RKO (cell line): ENCODE data around the gene HMGXB3.
"Not testable (repeated sequence)": the region's sequence is repeated elsewhere in the genome, so short reads cannot be mapped to it uniquely, and the experiment has no call there.

Experiments
- DNase-seq: peaks from one replicate; pipeline ENCODE4 v3.0.0-alpha.2; 2016; ENCODE audit warnings: low spot score

Gene HMGXB3

GRCh38 chr5:150068472-150068871 lies 67.9 kb downstream of the HMGXB3 start:
- no peak for DNase-seq

- DNase-seq: no peak
These were observed 68.6 kb downstream of the HMGXB3 start for GRCh38 chr5:150068961-150069645.

GRCh38 chr5:150069672-150070627 lies 69.4 kb downstream of the HMGXB3 start:
- no peak for DNase-seq

DNA sequence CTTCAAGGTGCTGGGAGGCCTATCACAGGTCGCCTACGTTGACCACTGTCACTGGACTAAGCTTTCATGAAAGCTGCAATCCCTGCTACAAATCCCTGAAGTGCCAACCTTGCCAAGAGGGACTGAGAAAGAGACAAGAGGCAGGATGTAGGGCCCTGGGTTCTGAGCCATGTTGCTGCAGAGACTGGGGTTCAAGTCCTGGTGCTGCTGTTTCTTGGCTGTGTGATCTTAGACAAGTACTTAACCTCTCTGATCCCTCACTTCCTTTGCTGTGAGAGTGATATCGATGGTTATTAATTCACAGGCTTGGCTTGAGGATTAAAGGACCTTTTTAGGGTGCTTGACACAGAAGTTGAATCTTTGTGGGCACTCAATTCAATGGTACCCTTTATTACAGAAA lies 70.3 kb downstream of the HMGXB3 start:
- no peak for DNase-seq

- DNase-seq: no peak
These were observed 72.6 kb downstream of the HMGXB3 start for GRCh38 chr5:150073086-150073625.

DNA sequence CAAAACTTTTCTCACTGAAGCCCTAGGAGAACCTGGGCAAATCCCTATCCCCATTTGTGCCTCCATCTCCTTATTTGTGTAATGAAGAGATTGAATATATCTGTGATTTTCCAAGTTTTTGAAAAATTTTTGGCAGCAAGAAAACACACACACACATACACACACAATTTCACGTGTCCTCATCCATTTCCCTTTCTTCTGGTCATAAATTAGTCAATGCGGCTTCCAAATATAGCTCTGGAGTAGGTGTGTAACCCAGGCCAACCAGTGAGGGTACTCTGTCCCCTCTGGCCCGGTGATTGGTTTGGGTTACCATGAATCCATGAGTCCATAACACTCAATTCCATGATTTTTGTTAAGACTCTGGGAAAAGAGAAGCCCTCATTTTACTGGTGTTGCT lies 73.1 kb downstream of the HMGXB3 start:
- no peak for DNase-seq

- no peak for DNase-seq
These were observed 74.7 kb downstream of the HMGXB3 start for GRCh38 chr5:150075233-150075632.

DNA sequence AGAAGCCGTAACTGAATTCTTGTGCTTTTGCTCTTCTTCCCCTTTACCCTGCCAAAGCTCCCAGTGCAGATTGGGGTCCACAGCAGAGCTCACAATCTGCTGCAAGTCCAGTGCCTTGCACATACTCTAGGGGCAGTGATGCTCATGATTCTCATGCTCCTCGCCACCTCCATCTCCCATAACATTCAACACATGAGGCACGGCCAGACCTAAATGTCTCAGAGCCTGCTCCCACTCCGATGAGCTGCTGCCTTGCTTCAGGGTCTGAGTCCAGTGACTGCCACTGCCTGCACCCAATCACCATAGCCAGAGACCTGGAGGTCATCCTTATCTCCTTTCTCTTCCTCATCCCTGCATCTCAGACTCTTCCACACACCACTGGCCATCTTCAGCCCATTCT lies 75.3 kb downstream of the HMGXB3 start:
- no peak for DNase-seq

DNA sequence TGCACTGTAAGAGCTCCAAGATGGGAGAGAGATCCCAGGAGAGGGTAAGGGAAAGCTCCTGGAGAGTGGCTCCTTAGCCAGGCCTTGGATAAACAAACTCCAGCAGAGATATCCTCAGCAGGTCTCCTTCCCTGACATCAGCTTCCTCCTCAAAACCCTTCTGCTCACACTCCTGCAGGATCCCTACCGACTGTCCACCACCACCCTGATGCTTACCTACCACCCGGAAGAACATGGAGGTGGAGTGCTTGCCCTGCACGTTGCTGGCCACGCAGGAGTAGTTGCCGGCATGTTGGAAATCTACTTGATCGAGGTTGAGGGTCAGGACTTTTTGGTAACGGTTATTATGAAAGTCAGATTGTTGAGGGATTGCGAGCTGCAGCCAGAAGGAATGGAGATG lies 76.5 kb downstream of the HMGXB3 start:
- DNase-seq: no peak

DNA sequence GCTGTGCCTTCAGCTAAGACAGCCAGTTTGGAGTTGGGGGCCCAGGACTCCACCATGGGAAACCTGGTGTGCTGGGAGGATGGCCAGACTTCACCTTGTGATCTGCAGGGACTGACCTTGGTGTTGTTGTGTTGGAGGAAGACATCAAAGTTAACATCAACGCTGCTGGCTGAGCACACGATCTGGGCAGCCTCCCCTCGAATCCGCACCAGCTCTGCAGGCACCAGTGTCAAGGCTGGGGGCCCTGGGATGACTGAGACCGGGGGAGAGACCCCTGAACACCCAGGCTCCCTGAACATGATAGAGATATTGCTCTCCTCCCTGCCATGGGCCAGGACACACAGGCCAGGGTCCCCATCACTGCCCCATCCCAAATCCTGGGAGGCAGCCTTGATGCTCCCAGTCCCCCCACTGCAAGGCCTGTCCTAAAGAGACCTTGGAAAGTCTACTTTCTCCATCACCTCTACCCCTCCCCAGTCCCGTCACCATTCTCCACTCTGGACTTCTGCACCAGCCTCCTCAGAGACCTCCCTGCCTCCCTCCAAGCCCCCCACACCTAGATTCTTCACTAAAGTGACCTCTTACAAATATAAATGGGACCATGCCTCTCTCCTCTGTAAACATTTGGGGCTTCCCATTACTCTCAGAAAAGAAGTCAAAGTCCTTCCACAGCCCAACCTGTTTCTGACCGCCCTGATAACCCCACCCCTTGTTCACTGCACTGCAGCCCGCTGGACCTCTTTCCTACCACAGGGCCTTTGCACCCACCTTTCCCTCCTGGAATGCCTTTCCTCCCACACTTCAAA lies 77.7 kb downstream of the HMGXB3 start:
- no peak for DNase-seq

DNA sequence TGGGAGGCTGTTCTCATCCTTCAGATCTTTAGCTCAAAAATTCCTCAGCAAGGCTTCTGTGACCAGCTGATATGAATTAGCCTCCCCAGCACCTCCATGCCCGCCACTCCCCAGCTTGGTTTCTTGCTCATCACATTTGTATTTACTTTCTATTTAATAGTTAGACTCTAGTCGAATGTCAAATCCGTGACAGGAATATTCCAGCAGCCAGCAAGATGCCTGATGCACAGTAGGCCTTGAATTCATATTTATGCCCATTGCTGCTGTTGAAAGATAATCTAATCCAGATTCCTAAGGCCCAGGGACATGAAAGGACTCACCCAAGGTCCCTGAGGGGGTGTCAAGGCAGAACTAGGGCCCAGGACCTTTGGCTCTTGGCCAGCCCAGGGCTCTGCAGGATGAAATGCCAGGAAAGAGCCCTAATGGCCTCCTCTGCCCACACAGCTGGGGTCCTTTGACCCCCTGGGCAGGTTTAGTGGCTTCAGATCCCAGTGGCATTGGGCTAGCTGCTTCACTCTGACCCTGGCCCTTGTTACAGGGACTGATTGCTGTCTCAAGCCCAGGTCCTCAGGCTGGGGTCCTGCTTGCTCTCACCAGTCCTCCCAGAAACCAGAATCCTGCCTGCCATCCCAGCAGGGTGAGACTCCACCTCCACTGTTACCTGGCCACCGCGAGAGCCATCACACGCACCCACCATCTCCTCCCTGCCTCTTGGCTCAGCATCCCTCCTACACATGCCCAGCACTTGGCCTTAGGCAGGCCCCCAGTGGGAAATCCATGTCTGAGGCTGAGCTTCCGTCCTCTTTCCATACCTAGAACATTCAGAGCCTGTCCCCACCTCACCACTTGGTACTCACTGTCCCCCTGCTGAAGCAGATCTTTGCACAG lies 78.5 kb downstream of the HMGXB3 start:
- DNase-seq: no peak

DNA sequence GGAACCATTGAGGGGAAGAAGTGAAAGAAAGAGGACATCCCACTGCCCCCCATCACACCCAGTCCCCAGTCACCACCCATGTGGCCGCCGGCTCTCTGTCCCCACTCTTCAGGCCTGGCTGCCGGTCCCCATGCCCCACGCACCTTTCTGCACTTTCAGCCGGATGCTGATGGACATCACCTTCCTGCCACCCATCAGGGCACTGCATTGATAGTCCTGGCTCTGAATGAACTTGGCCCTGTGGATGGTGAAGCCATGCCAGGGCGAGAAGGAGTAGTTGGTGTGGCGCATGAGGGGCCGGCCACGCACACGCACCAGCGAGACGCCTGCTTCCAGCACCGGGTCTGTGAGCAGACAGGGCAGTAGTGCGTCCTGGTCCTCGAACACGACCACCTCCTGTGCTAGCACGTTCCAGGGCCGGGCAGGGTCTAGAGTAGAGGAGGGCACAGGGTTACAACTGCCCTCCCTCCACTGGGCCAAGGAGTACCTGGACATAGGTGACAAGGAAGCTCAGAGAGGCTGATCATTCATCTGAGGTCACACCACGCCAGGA lies 79.4 kb downstream of the HMGXB3 start:
- DNase-seq: no peak

DNA sequence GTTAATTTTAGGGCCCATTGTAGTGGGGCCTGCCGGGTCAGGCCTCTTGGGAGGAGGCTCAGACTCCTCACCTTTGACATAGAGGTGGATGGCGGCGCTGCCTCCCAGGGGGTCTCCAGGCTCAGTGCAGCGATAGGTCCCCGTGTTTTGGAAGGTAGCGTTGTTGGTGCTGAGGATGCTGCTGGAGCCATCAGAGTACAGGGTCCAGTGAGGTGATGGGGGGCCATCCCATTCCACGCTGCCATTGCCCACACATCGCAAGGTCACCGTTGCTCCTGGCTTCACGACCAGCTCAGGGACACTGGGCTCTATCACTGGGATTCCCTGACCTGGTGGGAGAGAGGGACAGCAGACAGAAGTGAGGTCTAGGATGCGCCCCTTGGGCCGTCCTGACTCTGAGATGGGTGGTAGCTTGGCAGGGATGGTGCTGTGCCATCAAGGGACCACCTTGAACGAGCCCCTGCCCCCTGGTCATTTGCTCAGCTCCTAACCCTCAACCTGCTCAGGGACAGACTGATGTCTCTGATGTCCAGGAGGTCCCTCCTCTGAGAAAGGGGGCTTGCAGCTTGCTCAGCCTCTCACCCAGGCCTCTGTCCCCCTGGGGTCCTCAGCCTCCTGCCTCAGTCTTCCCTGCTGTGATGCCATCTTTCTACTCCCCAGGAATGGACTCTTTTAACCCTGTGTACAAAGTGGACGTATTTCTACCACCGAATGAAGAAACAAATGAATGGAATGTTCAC lies 80.3 kb downstream of the HMGXB3 start:
- DNase-seq: no peak

DNA sequence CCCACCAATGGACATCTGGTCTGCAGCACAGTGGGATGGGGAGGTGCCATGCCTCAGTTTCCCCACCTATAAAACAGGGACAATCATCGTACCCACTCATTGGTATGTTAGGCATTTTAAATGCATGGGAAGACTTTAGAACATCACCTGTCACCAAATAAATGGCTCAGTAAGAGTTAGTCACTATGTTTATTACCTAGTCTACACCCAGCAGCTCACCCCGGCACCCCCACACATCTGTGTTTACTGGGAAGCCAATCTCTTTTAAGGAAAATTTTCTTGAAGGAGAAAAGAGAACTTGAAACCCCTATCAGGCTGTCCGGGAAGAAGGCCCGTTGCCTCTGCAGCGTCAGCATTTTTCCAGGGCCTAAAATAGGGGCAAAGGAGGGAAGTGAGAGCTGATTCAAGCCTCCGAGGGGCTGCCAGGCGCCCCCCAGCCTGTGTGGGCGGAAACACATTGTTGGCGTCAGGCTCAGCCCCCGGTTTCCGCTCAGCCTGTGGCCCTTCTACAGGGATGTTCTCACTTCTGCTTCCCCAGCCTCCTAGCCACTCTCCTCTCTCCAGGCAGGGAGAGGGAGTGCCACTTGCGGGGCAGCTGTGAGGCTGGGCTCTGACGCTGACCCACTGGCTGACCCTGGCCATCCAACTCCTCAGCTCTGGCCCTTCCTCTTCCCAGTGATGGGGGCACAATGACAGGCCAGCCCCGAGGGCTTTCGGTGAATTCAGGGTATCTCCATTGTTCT lies 81.2 kb downstream of the HMGXB3 start:
- no peak for DNase-seq

DNA sequence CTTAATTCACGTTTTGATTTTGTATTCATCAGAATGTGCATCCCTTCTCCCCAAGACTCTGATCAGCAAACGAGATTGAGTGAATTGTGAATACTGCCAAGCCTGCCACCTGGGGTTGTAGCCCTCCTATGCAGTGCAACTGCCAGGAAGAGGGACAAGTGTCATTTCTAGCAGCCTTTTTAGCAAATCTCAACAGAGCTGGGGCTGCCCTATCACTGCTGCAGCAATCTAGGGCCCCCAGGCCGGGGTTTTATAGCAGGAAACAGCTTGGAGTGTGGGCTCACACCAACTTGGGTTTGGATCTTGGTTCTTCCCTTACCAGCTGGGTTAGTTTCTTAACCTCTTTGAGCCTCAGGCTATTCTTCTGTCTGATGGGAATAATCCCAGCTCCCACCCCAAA lies 81.8 kb downstream of the HMGXB3 start:
- DNase-seq: no peak

- DNase-seq: no peak
These were observed 82.3 kb downstream of the HMGXB3 start for GRCh38 chr5:150082889-150083288.

DNA sequence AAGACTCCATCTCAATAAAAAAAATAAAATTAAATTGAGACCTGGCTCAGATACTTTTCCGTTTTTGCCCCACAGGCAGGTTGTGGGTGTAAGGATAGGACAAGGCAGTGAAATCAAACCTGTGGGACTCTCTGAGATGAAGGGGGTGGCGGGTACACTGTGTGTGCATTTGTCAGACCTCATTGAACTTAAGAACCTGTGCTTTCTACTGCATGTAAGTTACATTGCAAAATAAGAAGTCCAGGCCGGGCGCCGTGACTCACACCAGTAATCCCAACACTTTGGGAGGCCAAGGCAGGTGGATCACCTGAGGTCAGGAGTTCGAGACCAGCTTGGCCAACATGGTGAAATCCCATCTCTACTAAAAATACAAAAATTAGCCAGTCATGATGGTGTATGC lies 84.2 kb downstream of the HMGXB3 start:
- not testable (repeated sequence) for DNase-seq

DNA sequence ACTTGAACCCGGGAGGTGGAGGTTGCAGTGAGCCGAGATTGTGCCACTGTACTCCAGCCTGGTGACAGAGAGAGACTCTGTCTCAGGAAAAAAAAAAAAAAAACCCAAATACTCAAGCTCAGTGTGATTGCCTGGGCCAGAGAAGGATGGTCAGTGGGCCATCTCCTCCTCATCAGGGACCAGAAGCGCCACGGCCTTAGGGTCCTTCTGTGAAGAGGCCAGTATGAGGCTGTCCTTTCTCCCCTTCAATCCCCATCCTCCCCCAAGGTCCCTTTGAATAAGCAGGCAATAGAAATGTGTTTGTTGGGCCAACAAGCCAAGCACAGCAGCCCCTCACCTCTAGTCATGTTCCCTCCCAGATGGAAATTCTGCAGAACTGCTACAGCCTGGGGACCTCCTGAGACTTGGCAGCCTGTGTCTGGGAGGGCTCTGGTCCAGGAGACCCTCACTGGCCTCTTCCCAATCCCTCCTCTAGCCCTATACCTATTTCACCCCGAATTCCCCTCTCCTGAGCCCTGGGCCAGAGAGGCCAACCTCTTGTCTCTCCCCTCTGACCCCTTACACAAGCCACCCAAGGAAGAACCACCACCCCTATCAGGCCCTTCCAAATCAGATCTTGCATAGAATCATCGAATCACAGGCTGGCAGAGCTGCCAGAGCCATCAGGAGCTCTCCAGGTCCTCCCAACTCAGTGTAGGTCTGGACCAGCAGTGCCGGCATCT lies 84.8 kb downstream of the HMGXB3 start:
- no peak for DNase-seq
